T-helper 2 cell treated with Interferon-gamma antibody and Interleukin-4, amounts not matched to agents 100 ng/mL and 5 ng/mL, for 36 hours (primary cell): ENCODE measurements around the gene OR10Z1. TPM values are rescaled to one million over a fixed set of nuclear protein-coding genes. Genes with fewer than 3 reads are reported as not detected.

Experiments used
- total RNA-seq: library from RNA; stranded (reverse); gene quantifications from 2 replicates; pipeline ENCODE4 v1.2.3, GENCODE V29; 2022

Gene OR10Z1
- total RNA-seq, 1 donor from 2014 or later, result not detected

Other genes starting within 250 kb of the OR10Z1 start
- not detected in 2 replicates for gene OR10T2, start 205.8 kb upstream of the OR10Z1 start, total RNA-seq
- not detected in 2 replicates for gene OR10K2, start 179.0 kb upstream of the OR10Z1 start, total RNA-seq
- not detected in 2 replicates for gene OR10K1, start 143.4 kb upstream of the OR10Z1 start, total RNA-seq
- not detected in 2 replicates for gene OR10R2, start 133.0 kb upstream of the OR10Z1 start, total RNA-seq
- not detected in 2 replicates for gene OR6Y1, start 50.9 kb upstream of the OR10Z1 start, total RNA-seq
- gene OR6P1, start 34.7 kb upstream of the OR10Z1 start, total RNA-seq, result not detected in 2 replicates
- not detected in 2 replicates for gene OR10X1, start 25.4 kb upstream of the OR10Z1 start, total RNA-seq
- gene SPTA1, start 81.4 kb downstream of the OR10Z1 start, total RNA-seq, result not detected in 2 replicates
- not detected in 2 replicates for gene OR6K2, start 95.4 kb downstream of the OR10Z1 start, total RNA-seq
- gene OR6K3, start 115.5 kb downstream of the OR10Z1 start, total RNA-seq, result not detected in 2 replicates
- gene OR6K6, start 149.5 kb downstream of the OR10Z1 start, total RNA-seq, result not detected in 2 replicates
- gene OR6N1, start 166.9 kb downstream of the OR10Z1 start, total RNA-seq, result not detected in 2 replicates
- not detected in 2 replicates for gene OR6N2, start 175.9 kb downstream of the OR10Z1 start, total RNA-seq
- not detected in 2 replicates for gene MNDA, start 226.1 kb downstream of the OR10Z1 start, total RNA-seq